HG03439 (cell line): Measurements from ENCODE around the gene FAM114A1.

Experiments used
- ATAC-seq: cut with Tn5 transposase; IDR thresholded peaks from one replicate; pipeline ENCODE4 v1.9.1; 2021; ENCODE audit warnings: mild to moderate bottlenecking, moderate library complexity; ENCODE audit not compliant: unreplicated experiment

FAM114A1 gene

GRCh38 chr4:38994135-38994534, 126.5 kb downstream of the FAM114A1 start:
- no peak for ATAC-seq
